Measurements from ENCODE around the gene RLIM.
A peak's percentile ranks its signal among the peaks of the same experiment; 100 is the strongest.
"Not testable (repeated sequence)": the region's sequence is repeated elsewhere in the genome, so short reads cannot be mapped to it uniquely, and the experiment has no call there.

Gene RLIM

GRCh38 chrX:74614093-74614909, at the start of gene RLIM:
Gene RLIM (minus strand): TSS chrX:74614624. CDS start chrX:74595977, 18,647 bp downstream.
- DNase-seq, result peak; percentile 95

- DNase-seq, result no peak
Observed at GRCh38 chrX:74656079-74656745, 41.8 kb upstream of the RLIM start.

GRCh38 chrX:74654953-74655352, 40.5 kb upstream of the RLIM start:
- not testable (repeated sequence) for DNase-seq

- no peak for DNase-seq
Observed at GRCh38 chrX:74636749-74637314, 22.4 kb upstream of the RLIM start.

GRCh38 chrX:74613370-74614092, 893 bp downstream of the RLIM start:
- DNase-seq, result peak; percentile 13

- no peak for DNase-seq
Observed at GRCh38 chrX:74606799-74607198, 7.6 kb downstream of the RLIM start.

- no peak for DNase-seq
Observed at GRCh38 chrX:74606342-74606741, 8.1 kb downstream of the RLIM start.

- no peak for DNase-seq
Observed at GRCh38 chrX:74603040-74603439, 11.4 kb downstream of the RLIM start.

- DNase-seq, result no peak
Observed at GRCh38 chrX:74602142-74602541, 12.3 kb downstream of the RLIM start.

GRCh38 chrX:74593593-74593992, 20.8 kb downstream of the RLIM start:
- no peak for DNase-seq

- DNase-seq, result no peak
Observed at GRCh38 chrX:74585766-74586165, 28.7 kb downstream of the RLIM start.

- DNase-seq, result no peak
Observed at GRCh38 chrX:74579597-74580198, 34.7 kb downstream of the RLIM start.

- no peak for DNase-seq
Observed at GRCh38 chrX:74578137-74578536, 36.3 kb downstream of the RLIM start.

GRCh38 chrX:74557378-74557777, 57.0 kb downstream of the RLIM start:
- no peak for DNase-seq

GRCh38 chrX:74551934-74552333, 62.5 kb downstream of the RLIM start:
- no peak for DNase-seq

GRCh38 chrX:74550295-74550802, 64.1 kb downstream of the RLIM start:
- DNase-seq, result peak; percentile 77

GRCh38 chrX:74546984-74547383, 67.4 kb downstream of the RLIM start:
- no peak for DNase-seq

- DNase-seq, result no peak
Observed at GRCh38 chrX:74545880-74546523, 68.4 kb downstream of the RLIM start.

GRCh38 chrX:74540635-74541249, 73.7 kb downstream of the RLIM start:
- no peak for DNase-seq

- DNase-seq, result peak; percentile 57
Observed at GRCh38 chrX:74536832-74537371, 77.5 kb downstream of the RLIM start.

- DNase-seq, result peak; percentile 90
Observed at GRCh38 chrX:74536152-74536831, 78.1 kb downstream of the RLIM start.
